Mesendoderm (in vitro differentiated cells): Measurements from ENCODE around the gene MX2. TPM values are rescaled to one million over a fixed set of nuclear protein-coding genes. Genes with fewer than 3 reads are reported as not detected.
"Not testable (repeated sequence)": the region's sequence is repeated elsewhere in the genome, so short reads cannot be mapped to it uniquely, and the experiment has no call there.

Experiments used
- DNase-seq: peaks from one replicate; pipeline ENCODE4 v3.0.0; 2013
- H2AK5ac ChIP-seq: 2 replicates; pipeline ENCODE4 v1.6.1; 2013; ENCODE audit warnings: low read length, inconsistent platforms
- H2BK120ac ChIP-seq: 2 replicates; pipeline ENCODE4 v1.6.1; 2013; ENCODE audit warnings: low read depth, mild to moderate bottlenecking, low read length, moderate library complexity, mixed read lengths
- H2BK15ac ChIP-seq: replicated peaks from 2 replicates; pipeline ENCODE4 v1.6.1; 2013; ENCODE audit warnings: low read depth, mild to moderate bottlenecking, moderate library complexity
- H2BK5ac ChIP-seq: 2 replicates; pipeline ENCODE4 v1.6.1; 2013; ENCODE audit warnings: low read length, inconsistent platforms
- H3K18ac ChIP-seq: 2 replicates; pipeline ENCODE4 v1.6.1; 2013; ENCODE audit warnings: mild to moderate bottlenecking, low read length, mixed read lengths
- H3K23ac ChIP-seq: one replicate; pipeline ENCODE4 v1.6.1; 2013; ENCODE audit warnings: low read length
- H3K27ac ChIP-seq: 2 replicates; pipeline ENCODE4 v1.5.1; 2013; ENCODE audit warnings: low read depth, mild to moderate bottlenecking, inconsistent platforms, low read length, moderate library complexity
- H3K27me3 ChIP-seq: 2 replicates; pipeline ENCODE4 v1.6.1; 2013; ENCODE audit warnings: low read length, control low read depth, mild to moderate bottlenecking, inconsistent platforms; ENCODE audit not compliant: insufficient read depth, poor library complexity
- H3K36me3 ChIP-seq: 2 replicates; pipeline ENCODE4 v1.6.1; 2013; ENCODE audit warnings: low read length, inconsistent platforms; ENCODE audit not compliant: control insufficient read depth, insufficient read depth
- H3K4ac ChIP-seq: one replicate; pipeline ENCODE4 v1.6.1; 2013; ENCODE audit warnings: low read depth, mild to moderate bottlenecking, low read length, moderate library complexity
- H3K4me1 ChIP-seq: 2 replicates; pipeline ENCODE4 v1.6.1; 2013; ENCODE audit warnings: low read depth, low read length, inconsistent platforms; ENCODE audit not compliant: control insufficient read depth
- H3K4me2 ChIP-seq: 2 replicates; pipeline ENCODE4 v1.6.1; 2013; ENCODE audit warnings: low read length
- H3K4me3 ChIP-seq: 2 replicates; pipeline ENCODE4 v1.5.1; 2013; ENCODE audit warnings: mild to moderate bottlenecking, low read length
- H3K56ac ChIP-seq: one replicate; pipeline ENCODE4 v1.6.1; 2013; ENCODE audit warnings: low read length
- H3K79me1 ChIP-seq: 2 replicates; pipeline ENCODE4 v1.6.1; 2013; ENCODE audit warnings: low read length, inconsistent platforms
- H3K79me2 ChIP-seq: 2 replicates; pipeline ENCODE4 v1.6.1; 2013; ENCODE audit warnings: mild to moderate bottlenecking, low read length; ENCODE audit not compliant: control insufficient read depth, insufficient read depth
- H3K9ac ChIP-seq: 2 replicates; pipeline ENCODE4 v1.6.1; 2013; ENCODE audit warnings: low read length, inconsistent platforms
- H4K5ac ChIP-seq: one replicate; pipeline ENCODE4 v1.6.1; 2013; ENCODE audit warnings: low read length
- H4K8ac ChIP-seq: one replicate; pipeline ENCODE4 v1.6.1; 2013; ENCODE audit warnings: low read depth, mild to moderate bottlenecking, control low read depth, low read length, moderate library complexity
- WGBS: extraction: QIAGEN DNeasy Blood & Tissue Kit; methylation state at CpG from one replicate; pipeline ENCODE4 v1.1.7; 2013; ENCODE audit warnings: low lambda C conversion rate, missing lambda C conversion rate; ENCODE audit not compliant: insufficient coverage; ENCODE audit errors: extremely low coverage; 5-methylcytosine and 5-hydroxymethylcytosine counted together
- polyA plus RNA-seq, 2 experiments: library from polyadenylated mRNA; stranded (reverse); fragments of 200-250 nt; gene quantifications; one replicate each; pipeline ENCODE4 v1.2.3, GENCODE V29; 2013

The MX2 gene
- 11.1 TPM for polyA plus RNA-seq (2013, experiment 1 of 2)
- polyA plus RNA-seq (2013, experiment 2 of 2): 10.7 TPM

- H3K36me3 ChIP-seq: no peaks in the 10 kb centered on the region
- no peak within 1 kb of the TSS for H2BK5ac ChIP-seq
- no peak within 1 kb of the TSS for H3K9ac ChIP-seq
- H4K8ac ChIP-seq: no peak within 1 kb of the TSS
- H3K4me3 ChIP-seq: no peak within 1 kb of the TSS
- no peak within 1 kb of the TSS for H3K4ac ChIP-seq
- H3K27ac ChIP-seq: no peak within 1 kb of the TSS
- no peak within 1 kb of the TSS for H3K4me2 ChIP-seq
- no CpG with 5 or more reads among the region's 24 CpGs for WGBS
- H3K79me1 ChIP-seq: no peaks in the 10 kb centered on the region
- no peak within 1 kb of the TSS for H2BK120ac ChIP-seq
- H4K5ac ChIP-seq: no peak within 1 kb of the TSS
- H3K27me3 ChIP-seq: no peaks in the 10 kb centered on the region
- no peak within 1 kb of the TSS for H3K56ac ChIP-seq
- no peaks in the 10 kb centered on the region for H3K4me1 ChIP-seq
- no peaks in the 10 kb centered on the region for H3K79me2 ChIP-seq
- no peak for DNase-seq
- no peak within 1 kb of the TSS for H2AK5ac ChIP-seq
- H3K23ac ChIP-seq: no peak within 1 kb of the TSS
- no peak within 1 kb of the TSS for H2BK15ac ChIP-seq
- no peak within 1 kb of the TSS for H3K18ac ChIP-seq
Measured at GRCh38 chr21:41361786-41362604, at the start of gene MX2. TSS of gene MX2 (plus strand) at chr21:41362027. CDS start at chr21:41376907, 14,880 bp downstream.

- not testable (repeated sequence) for H2BK5ac ChIP-seq, H4K5ac ChIP-seq, H3K9ac ChIP-seq, H3K79me2 ChIP-seq, H2BK120ac ChIP-seq, H3K4me1 ChIP-seq, H3K4ac ChIP-seq, H3K79me1 ChIP-seq, H3K18ac ChIP-seq, DNase-seq, H3K4me2 ChIP-seq, H3K27ac ChIP-seq, H2AK5ac ChIP-seq, H2BK15ac ChIP-seq, H4K8ac ChIP-seq, H3K27me3 ChIP-seq, H3K4me3 ChIP-seq, H3K23ac ChIP-seq, H3K56ac ChIP-seq, H3K36me3 ChIP-seq
- no CpG with 5 or more reads among the region's 8 CpGs for WGBS
Measured at GRCh38 chr21:41313285-41314164, 48.3 kb upstream of the MX2 start.

GRCh38 chr21:41315726-41316125 is 46.1 kb upstream of the MX2 start:
- Histone ChIP-seq H3K56ac (no peak overlapping the region), H3K79me1 (no peaks in the 10 kb centered on the region), H3K18ac (no peak overlapping the region), H2BK120ac (no peak overlapping the region), H2BK15ac (no peak overlapping the region), H3K27ac (no peak overlapping the region), H4K8ac (no peak overlapping the region), H3K4ac (no peak overlapping the region), H3K9ac (no peak overlapping the region), H3K79me2 (no peaks in the 10 kb centered on the region), H3K4me2 (no peak overlapping the region), H3K4me1 (no peaks in the 10 kb centered on the region), H2AK5ac (no peak overlapping the region), H2BK5ac (no peak overlapping the region), H4K5ac (no peak overlapping the region), H3K36me3 (no peaks in the 10 kb centered on the region), H3K23ac (no peak overlapping the region), H3K4me3 (no peak overlapping the region), H3K27me3 (peaks cover 3% of the 10 kb centered on the region)
- DNase-seq: no peak
- WGBS: no CpG with 5 or more reads among the region's 6 CpGs

GRCh38 chr21:41316200-41317062 is 45.4 kb upstream of the MX2 start, which contains the start of gene FAM3B:
TSS of gene FAM3B (plus strand) at chr21:41316801. CDS start at chr21:41316880, 79 bp downstream.
- Histone ChIP-seq H4K8ac (no peak within 1 kb of the TSS), H3K4me2 (peak within 1 kb of the TSS; percentile 43), H3K4me1 (no peaks in the 10 kb centered on the region), H3K9ac (peak within 1 kb of the TSS; percentile 15), H3K79me2 (no peaks in the 10 kb centered on the region), H2BK15ac (no peak within 1 kb of the TSS), H3K4ac (no peak within 1 kb of the TSS), H2AK5ac (no peak within 1 kb of the TSS), H3K27me3 (peaks cover 3% of the 10 kb centered on the region), H3K4me3 (peak within 1 kb of the TSS; percentile 18), H3K36me3 (no peaks in the 10 kb centered on the region), H3K27ac (no peak within 1 kb of the TSS), H4K5ac (no peak within 1 kb of the TSS), H3K56ac (peak within 1 kb of the TSS; percentile 63), H3K18ac (no peak within 1 kb of the TSS), H2BK5ac (no peak within 1 kb of the TSS), H3K23ac (peak within 1 kb of the TSS; percentile 66), H2BK120ac (no peak within 1 kb of the TSS), H3K79me1 (no peaks in the 10 kb centered on the region)
- peak; percentile 27 for DNase-seq
- WGBS: no CpG with 5 or more reads among the region's 55 CpGs

- peak overlapping the region; percentile 15 for H3K9ac ChIP-seq
- no peak overlapping the region for H3K4ac ChIP-seq
- H3K23ac ChIP-seq: no peak overlapping the region
- no peaks in the 10 kb centered on the region for H3K36me3 ChIP-seq
- H3K4me2 ChIP-seq: peak overlapping the region; percentile 43
- H3K27ac ChIP-seq: no peak overlapping the region
- no peak overlapping the region for H2AK5ac ChIP-seq
- H2BK15ac ChIP-seq: no peak overlapping the region
- DNase-seq: no peak
- H4K8ac ChIP-seq: no peak overlapping the region
- no peak overlapping the region for H4K5ac ChIP-seq
- H3K56ac ChIP-seq: peak overlapping the region; percentile 63
- peak overlapping the region; percentile 18 for H3K4me3 ChIP-seq
- WGBS: no CpG with 5 or more reads among the region's 19 CpGs
- H3K79me2 ChIP-seq: no peaks in the 10 kb centered on the region
- H3K4me1 ChIP-seq: no peaks in the 10 kb centered on the region
- peaks cover 3% of the 10 kb centered on the region for H3K27me3 ChIP-seq
- no peaks in the 10 kb centered on the region for H3K79me1 ChIP-seq
- H2BK120ac ChIP-seq: no peak overlapping the region
- H3K18ac ChIP-seq: no peak overlapping the region
- no peak overlapping the region for H2BK5ac ChIP-seq
Measured at GRCh38 chr21:41317063-41317392, 44.8 kb upstream of the MX2 start.
